Measurements from ENCODE around the gene ALDOB.

Gene ALDOB

GRCh38 chr9:101455656-101456240 is 20.2 kb upstream of the ALDOB start:
- no peak for DNase-seq (ENCODE audit: low read depth, low spot score)

GRCh38 chr9:101453776-101454570 is 18.4 kb upstream of the ALDOB start:
- no peak for DNase-seq (ENCODE audit: low read depth, low spot score)

GRCh38 chr9:101451498-101451897 is 15.9 kb upstream of the ALDOB start:
- no peak for DNase-seq (ENCODE audit: low read depth, low spot score)

- no peak for DNase-seq (ENCODE audit: low read depth, low spot score)
These were observed 15.4 kb upstream of the ALDOB start for GRCh38 chr9:101450931-101451330.

GRCh38 chr9:101449071-101449721 is 13.6 kb upstream of the ALDOB start:
- DNase-seq (ENCODE audit: low read depth, low spot score) = peak; percentile 59

- DNase-seq (ENCODE audit: low read depth, low spot score) = no peak
These were observed 13.1 kb upstream of the ALDOB start for GRCh38 chr9:101448680-101449070.

- DNase-seq (ENCODE audit: low read depth, low spot score) = no peak
These were observed 11.2 kb upstream of the ALDOB start for GRCh38 chr9:101446732-101447131.

- DNase-seq (ENCODE audit: low read depth, low spot score) = no peak
These were observed 9.9 kb upstream of the ALDOB start for GRCh38 chr9:101445353-101446029.

- DNase-seq (ENCODE audit: low read depth, low spot score) = no peak
These were observed 7.8 kb upstream of the ALDOB start for GRCh38 chr9:101443364-101443771.

- DNase-seq (ENCODE audit: low read depth, low spot score) = no peak
These were observed 7.2 kb upstream of the ALDOB start for GRCh38 chr9:101442736-101443135.

- no peak for DNase-seq (ENCODE audit: low read depth, low spot score)
These were observed 6.7 kb upstream of the ALDOB start for GRCh38 chr9:101442318-101442717.

- no peak for DNase-seq (ENCODE audit: low read depth, low spot score)
These were observed 5.2 kb upstream of the ALDOB start for GRCh38 chr9:101440714-101441230.

- no peak for DNase-seq (ENCODE audit: low read depth, low spot score)
These were observed 2.9 kb upstream of the ALDOB start for GRCh38 chr9:101438523-101438922.

- no peak for DNase-seq (ENCODE audit: low read depth, low spot score)
These were observed 2.2 kb upstream of the ALDOB start for GRCh38 chr9:101437806-101438232.

GRCh38 chr9:101434998-101435397 is 576 bp downstream of the ALDOB start:
- no peak for DNase-seq (ENCODE audit: low read depth, low spot score)

- DNase-seq (ENCODE audit: low read depth, low spot score) = no peak
These were observed 2.3 kb downstream of the ALDOB start for GRCh38 chr9:101433229-101433628.

- DNase-seq (ENCODE audit: low read depth, low spot score) = no peak
These were observed 2.8 kb downstream of the ALDOB start for GRCh38 chr9:101432740-101433139.

- DNase-seq (ENCODE audit: low read depth, low spot score) = no peak
These were observed 3.4 kb downstream of the ALDOB start for GRCh38 chr9:101432171-101432570.

- DNase-seq (ENCODE audit: low read depth, low spot score) = no peak
These were observed 5.8 kb downstream of the ALDOB start for GRCh38 chr9:101429736-101430135.

- DNase-seq (ENCODE audit: low read depth, low spot score) = no peak
These were observed 6.7 kb downstream of the ALDOB start for GRCh38 chr9:101428909-101429308.

- DNase-seq (ENCODE audit: low read depth, low spot score) = no peak
These were observed 7.5 kb downstream of the ALDOB start for GRCh38 chr9:101427957-101428655.

All from iPS DF 19.7 (cell line).